Endodermal cell (in vitro differentiated cells): ENCODE measurements around the gene CD247. TPM values are rescaled to one million over a fixed set of nuclear protein-coding genes. Genes with fewer than 3 reads are reported as not detected.

Experiments used
- DNase-seq: peaks from one replicate; pipeline ENCODE4 v3.0.0-alpha.2; 2017
- H3K27ac ChIP-seq: 2 replicates; pipeline ENCODE4 v1.5.1; 2013; ENCODE audit warnings: mild to moderate bottlenecking, low read depth, low read length, moderate library complexity
- H3K27me3 ChIP-seq: 2 replicates; pipeline ENCODE4 v1.6.1; 2013; ENCODE audit warnings: mild to moderate bottlenecking, low read length, moderate library complexity; ENCODE audit not compliant: insufficient read depth, control insufficient read depth, poor library complexity, severe bottlenecking
- H3K36me3 ChIP-seq: 2 replicates; pipeline ENCODE4 v1.7.0; 2013; ENCODE audit warnings: mild to moderate bottlenecking, low read length, moderate library complexity; ENCODE audit not compliant: control insufficient read depth, insufficient read depth
- H3K4me1 ChIP-seq: one replicate; pipeline ENCODE4 v1.7.0; 2013; ENCODE audit warnings: low read length; ENCODE audit not compliant: control insufficient read depth, insufficient read depth
- H3K4me3 ChIP-seq: 2 replicates; pipeline ENCODE4 v1.5.1; 2013; ENCODE audit warnings: mild to moderate bottlenecking, low read length, moderate library complexity
- H3K9ac ChIP-seq: 2 replicates; pipeline ENCODE4 v1.6.1; 2013; ENCODE audit warnings: mild to moderate bottlenecking, low read length, moderate library complexity; ENCODE audit not compliant: poor library complexity, severe bottlenecking; ENCODE audit errors: extremely low read depth
- H3K9me3 ChIP-seq: 2 replicates; pipeline ENCODE4 v1.6.1; 2013; ENCODE audit warnings: mild to moderate bottlenecking, low read length, moderate library complexity; ENCODE audit not compliant: control insufficient read depth
- H3K27ac Mint-ChIP-seq: 2 replicates; pipeline ENCODE4 v1.8.0; 2020; ENCODE audit warnings: mixed read lengths
- H3K27me3 Mint-ChIP-seq: 2 replicates; pipeline ENCODE4 v1.8.0; 2021; ENCODE audit warnings: mild to moderate bottlenecking, mixed read lengths; ENCODE audit not compliant: insufficient read depth
- H3K36me3 Mint-ChIP-seq: 2 replicates; pipeline ENCODE4 v1.8.0; 2020; ENCODE audit warnings: low read depth, mixed read lengths
- H3K4me1 Mint-ChIP-seq: 2 replicates; pipeline ENCODE4 v1.8.0; 2020; ENCODE audit warnings: mixed read lengths
- H3K4me3 Mint-ChIP-seq: 2 replicates; pipeline ENCODE4 v1.8.0; 2020; ENCODE audit warnings: mild to moderate bottlenecking, moderate library complexity, mixed read lengths
- H3K9me3 Mint-ChIP-seq: 2 replicates; pipeline ENCODE4 v1.8.0; 2020; ENCODE audit warnings: mild to moderate bottlenecking, mixed read lengths
- CTCF ChIP-seq: fragments of 200-600 bp; sonication (generic); conservative IDR thresholded peaks from 2 replicates; pipeline ENCODE4 v1.5.0; 2021; ENCODE audit warnings: antibody characterized with exemption, mild to moderate bottlenecking
- WGBS, 2 experiments: methylation state at CpG; one replicate each; pipeline versions ENCODE4 v1.1.5 to v1.1.7; 2013; ENCODE audit warnings: missing lambda C conversion rate in 2 of 2, mixed read lengths in 1 of 2; ENCODE audit not compliant: insufficient coverage in 1 of 2, insufficient read length in 1 of 2; 5-methylcytosine and 5-hydroxymethylcytosine counted together
- total RNA-seq, 2 donors: library from RNA; stranded (reverse); fragmentation: NEBNext Ultra II Directional in 1 of 2; extraction: Animal tissue kit (Norgen Biotek cat#: 25700) in 1 of 2; gene quantifications; 2 replicates in 1 of 2; 3 replicates in 1 of 2; pipeline ENCODE4 v1.2.1, GENCODE V29; 2021

Gene CD247
- total RNA-seq, 2 donors from 2014 or later: 0.46 to 0.55 TPM

- H3K4me1 ChIP-seq: no peaks in the 10 kb centered on the region
- 62 to 89% methylated on average over 4 of the region's 4 CpGs for WGBS, 2 experiments
Observed at GRCh38 chr1:167499106-167499505, 19.2 kb downstream of the CD247 start.

GRCh38 chr1:167496797-167497619, 21.3 kb downstream of the CD247 start:
- no peak for TF ChIP-seq CTCF
- Mint-ChIP-seq H3K36me3 (no peaks in the 10 kb centered on the region), H3K27me3 (peaks cover 11% of the 10 kb centered on the region), H3K27ac (no peak overlapping the region), H3K4me1 (peaks cover 8% of the 10 kb centered on the region), H3K9me3 (no peaks in the 10 kb centered on the region), H3K4me3 (no peak overlapping the region)
- Histone ChIP-seq H3K27ac (no peak overlapping the region), H3K4me1 (no peaks in the 10 kb centered on the region), H3K27me3 (no peaks in the 10 kb centered on the region), H3K4me3 (no peak overlapping the region), H3K9me3 (no peaks in the 10 kb centered on the region), H3K36me3 (no peaks in the 10 kb centered on the region), H3K9ac (no peak overlapping the region)
- WGBS, 2 experiments: 87 to 91% methylated on average over 10 to 11 of the region's 11 CpGs
- no peak for DNase-seq

More at GRCh38 chr1:167499106-167499505, 19.2 kb downstream of the CD247 start:
- Mint-ChIP-seq H3K36me3 (no peaks in the 10 kb centered on the region), H3K4me3 (no peak overlapping the region), H3K9me3 (no peaks in the 10 kb centered on the region), H3K27ac (no peak overlapping the region), H3K4me1 (peaks cover 14% of the 10 kb centered on the region), H3K27me3 (peaks cover 8% of the 10 kb centered on the region)
- DNase-seq: no peak
- Histone ChIP-seq H3K9me3 (no peaks in the 10 kb centered on the region), H3K9ac (no peak overlapping the region), H3K27ac (no peak overlapping the region), H3K4me3 (no peak overlapping the region), H3K27me3 (no peaks in the 10 kb centered on the region), H3K36me3 (no peaks in the 10 kb centered on the region)
- TF ChIP-seq CTCF: no peak

GRCh38 chr1:167493372-167493771, 25.0 kb downstream of the CD247 start:
- Histone ChIP-seq H3K27ac (no peak overlapping the region), H3K27me3 (no peaks in the 10 kb centered on the region), H3K9me3 (no peaks in the 10 kb centered on the region), H3K4me1 (peaks cover 5% of the 10 kb centered on the region), H3K9ac (no peak overlapping the region), H3K36me3 (no peaks in the 10 kb centered on the region), H3K4me3 (no peak overlapping the region)
- no peak for TF ChIP-seq CTCF
- DNase-seq: no peak
- Mint-ChIP-seq H3K4me3 (no peak overlapping the region), H3K27ac (no peak overlapping the region), H3K4me1 (peaks cover 23% of the 10 kb centered on the region), H3K36me3 (no peaks in the 10 kb centered on the region), H3K27me3 (peaks cover 11% of the 10 kb centered on the region), H3K9me3 (no peaks in the 10 kb centered on the region)
- WGBS, 2 experiments: 94 to 99% methylated on average over 2 of the region's 2 CpGs
